CD4-positive, alpha-beta T cell treated with Interleukin-21 for 1 hour (primary cell): ENCODE measurements around the gene ATG10.
A peak's percentile ranks its signal among the peaks of the same experiment; 100 is the strongest.
"Not testable (repeated sequence)": the region's sequence is repeated elsewhere in the genome, so short reads cannot be mapped to it uniquely, and the experiment has no call there.

ENCODE experiments used
- DNase-seq: peaks from one replicate; pipeline ENCODE4 v3.0.0-alpha.2; 2020

The ATG10 gene

GRCh38 chr5:81971712-81972491 is at the start of gene ATG10:
Gene ATG10, plus strand, starts transcription at chr5:81972023. Its CDS starts 15,548 bp downstream, at chr5:81987571.
- DNase-seq, result peak; percentile 91

DNA sequence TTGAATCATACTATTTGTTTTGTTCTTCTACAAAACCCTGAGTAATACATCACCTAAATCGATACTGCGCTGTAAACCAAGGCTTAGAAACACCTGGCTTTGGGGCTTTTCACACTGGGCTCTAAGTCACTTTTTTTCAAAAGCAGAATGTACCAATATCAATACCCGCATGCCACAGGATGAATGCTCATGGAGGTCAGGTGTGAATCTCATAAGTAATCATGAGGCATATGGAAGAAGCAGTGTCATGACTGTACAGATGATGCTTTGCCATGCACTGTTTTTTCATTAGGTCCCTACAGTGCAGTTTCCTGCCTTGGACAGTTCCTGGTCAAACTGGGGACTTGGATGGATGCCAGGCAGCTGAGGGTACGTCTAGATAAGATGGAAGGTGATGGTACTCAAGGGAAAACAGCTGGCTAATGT is 49.0 kb upstream of the ATG10 start:
- no peak for DNase-seq

DNA sequence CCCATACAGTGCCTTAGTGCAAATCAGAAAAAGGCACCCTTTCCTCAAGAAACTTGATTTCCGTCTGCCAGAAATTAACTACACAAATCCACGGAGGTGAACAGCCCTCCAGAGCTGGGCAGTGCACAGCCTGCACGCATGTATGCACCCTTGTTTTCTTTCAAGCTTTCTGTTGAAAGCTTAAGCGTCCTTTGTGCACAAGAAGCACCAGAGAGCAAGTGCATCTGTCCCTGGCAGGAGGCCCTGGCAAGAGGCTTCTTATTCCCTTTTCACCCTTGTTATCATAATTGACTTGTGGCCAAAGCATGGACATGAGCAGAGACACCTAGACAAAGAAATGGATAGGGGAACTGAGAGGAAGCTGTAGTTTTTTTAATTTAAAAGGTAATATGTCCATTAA is 47.4 kb upstream of the ATG10 start:
- no peak for DNase-seq

DNA sequence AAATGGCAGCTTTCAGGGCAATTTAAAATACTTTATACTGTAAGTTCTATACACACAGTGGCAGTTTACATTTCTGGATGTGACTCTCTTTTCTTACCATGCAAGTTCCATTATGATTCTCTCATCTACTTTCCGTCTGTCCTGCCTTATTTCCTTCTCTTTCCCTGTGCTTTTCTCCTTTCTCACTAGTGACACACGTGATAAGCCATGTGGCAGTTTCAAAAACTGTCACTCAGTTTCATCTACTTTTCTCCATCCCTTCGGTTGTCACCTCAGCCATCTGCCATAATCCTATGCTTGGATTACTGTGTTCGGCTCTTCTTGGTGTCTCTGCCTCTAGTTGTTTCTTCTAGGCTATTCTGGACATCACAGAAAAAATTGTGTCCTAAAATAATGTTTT is 46.8 kb upstream of the ATG10 start:
- no peak for DNase-seq

DNA sequence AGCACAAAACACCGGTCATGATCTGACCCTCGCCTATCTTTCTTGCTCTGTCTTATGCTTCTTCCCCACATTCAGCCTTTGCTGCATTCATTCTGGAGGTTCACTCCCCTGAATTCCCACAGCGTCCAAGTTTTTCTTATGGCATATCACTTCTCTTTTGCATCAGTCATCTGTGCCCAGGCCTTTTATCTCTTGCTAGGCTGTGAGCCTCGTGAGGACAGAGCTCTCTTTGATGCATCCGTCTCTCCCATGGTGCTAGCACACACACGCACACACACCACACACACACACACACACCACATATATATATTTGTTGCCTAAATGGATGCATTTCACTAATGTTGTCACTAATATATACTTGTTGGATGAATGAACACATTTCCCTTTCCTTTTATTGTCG is 45.8 kb upstream of the ATG10 start:
- DNase-seq, result no peak

DNA sequence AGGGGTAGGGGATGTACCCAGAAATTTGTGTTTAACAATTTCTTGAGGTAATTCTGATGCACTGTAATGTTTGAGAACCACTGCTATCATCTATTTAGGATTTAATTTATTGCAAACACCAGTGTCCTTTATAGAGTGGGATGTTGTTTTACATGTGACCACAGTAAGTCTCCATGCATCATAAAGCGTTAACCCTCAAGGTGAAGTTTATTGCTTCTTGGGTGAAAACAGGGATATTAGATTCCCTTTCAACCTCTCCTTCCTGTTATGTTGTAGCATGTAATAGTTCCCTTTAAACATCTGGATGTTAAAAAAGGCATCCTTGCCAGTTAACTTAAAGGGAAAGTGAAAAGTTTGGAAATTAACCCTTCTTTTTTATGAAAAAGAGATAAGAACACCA is 35.8 kb upstream of the ATG10 start:
- DNase-seq, result no peak

- DNase-seq, result no peak
Measured at GRCh38 chr5:81936750-81937149, 35.1 kb upstream of the ATG10 start.

- no peak for DNase-seq
Measured at GRCh38 chr5:81942746-81943145, 29.1 kb upstream of the ATG10 start.

- no peak for DNase-seq
Measured at GRCh38 chr5:81948349-81948748, 23.5 kb upstream of the ATG10 start.

GRCh38 chr5:81949462-81949861 is 22.4 kb upstream of the ATG10 start:
- no peak for DNase-seq

DNA sequence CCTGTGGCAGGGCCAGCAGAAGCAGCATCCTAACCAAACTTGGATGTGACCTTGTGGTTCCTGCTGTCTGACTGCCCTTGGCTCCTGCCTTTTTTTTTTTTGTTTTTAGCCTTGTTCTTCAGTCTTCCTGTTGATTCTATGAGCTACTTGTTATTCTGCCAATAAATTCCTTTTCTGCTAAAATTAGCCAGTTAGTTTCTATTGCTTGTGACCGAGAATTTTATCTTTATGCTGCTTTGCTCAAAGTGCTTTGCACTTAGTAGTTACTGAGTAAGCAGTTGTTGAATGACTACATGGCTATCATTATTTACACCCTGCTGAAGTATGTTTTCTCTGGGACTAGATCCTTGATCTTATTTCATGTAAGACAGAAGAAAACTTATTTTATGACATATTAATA is 20.8 kb upstream of the ATG10 start:
- no peak for DNase-seq

GRCh38 chr5:81954796-81955195 is 17.0 kb upstream of the ATG10 start:
- not testable (repeated sequence) for DNase-seq

DNA sequence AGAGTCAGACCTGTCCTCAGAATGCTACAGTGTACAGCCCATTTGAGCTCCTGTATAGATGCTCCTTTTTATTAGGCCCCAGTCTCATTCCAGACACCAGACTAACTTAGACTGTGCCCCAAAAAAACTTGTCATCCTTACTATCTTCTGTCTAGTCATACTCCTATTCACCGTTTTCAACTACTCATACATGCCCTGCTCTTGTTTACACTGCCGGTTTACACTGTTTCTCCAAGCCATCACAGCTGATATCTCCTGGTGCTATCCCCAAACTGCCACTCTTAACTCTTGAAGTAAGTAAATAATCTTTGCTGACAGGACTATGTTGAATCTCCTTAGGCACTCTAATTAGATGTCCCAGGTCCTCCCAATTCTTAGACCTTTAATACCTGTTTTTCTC is 13.7 kb upstream of the ATG10 start:
- DNase-seq, result not testable (repeated sequence)

GRCh38 chr5:81961651-81962440 is 10.0 kb upstream of the ATG10 start:
- DNase-seq, result no peak

GRCh38 chr5:81963544-81963943 is 8.3 kb upstream of the ATG10 start:
- DNase-seq, result no peak

- DNase-seq, result no peak
Measured at GRCh38 chr5:81965524-81965923, 6.3 kb upstream of the ATG10 start.

DNA sequence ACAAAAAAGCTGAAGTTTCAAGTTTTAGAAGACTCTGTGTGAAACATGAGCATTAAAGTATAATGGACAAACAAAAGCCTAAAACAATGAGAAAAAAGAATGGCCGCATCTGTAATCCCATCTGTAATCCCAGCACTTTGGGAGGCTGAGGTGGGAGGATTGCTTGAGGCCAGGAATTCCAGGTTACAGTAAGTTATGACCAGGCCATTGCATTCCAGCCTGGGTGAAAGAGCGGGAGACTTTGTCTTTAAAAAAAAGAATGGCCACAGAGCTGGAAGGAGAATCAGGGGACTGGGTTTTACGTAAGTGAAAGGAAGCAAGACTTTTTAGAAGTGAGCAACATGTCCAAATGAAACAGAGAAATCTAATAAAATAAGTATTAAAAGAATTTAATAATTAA is 2.6 kb upstream of the ATG10 start:
- DNase-seq, result no peak

DNA sequence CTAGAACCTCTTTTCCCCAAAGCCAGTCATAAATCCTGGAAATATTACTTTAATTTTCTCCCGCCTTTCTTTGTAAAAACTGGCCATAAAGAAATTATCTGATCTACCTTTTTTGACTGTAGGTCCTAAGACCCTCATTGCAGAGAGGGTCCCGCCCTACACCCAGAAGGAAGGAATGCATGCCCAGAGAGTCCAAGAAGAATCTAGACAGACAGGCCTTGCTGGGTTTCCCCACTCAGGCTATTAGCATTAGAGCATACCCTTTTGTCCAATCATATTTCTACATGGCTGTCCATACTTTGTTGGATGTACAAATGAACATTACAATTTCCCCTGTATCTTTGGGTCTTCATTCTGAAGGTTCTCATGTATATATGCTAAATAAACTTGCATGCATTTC is 1.9 kb upstream of the ATG10 start:
- DNase-seq, result no peak

GRCh38 chr5:81971111-81971711 is 612 bp upstream of the ATG10 start:
- peak; percentile 64 for DNase-seq

- no peak for DNase-seq
Measured at GRCh38 chr5:81972492-81972783, 615 bp downstream of the ATG10 start.

GRCh38 chr5:81980160-81980559 is 8.3 kb downstream of the ATG10 start:
- DNase-seq, result no peak

DNA sequence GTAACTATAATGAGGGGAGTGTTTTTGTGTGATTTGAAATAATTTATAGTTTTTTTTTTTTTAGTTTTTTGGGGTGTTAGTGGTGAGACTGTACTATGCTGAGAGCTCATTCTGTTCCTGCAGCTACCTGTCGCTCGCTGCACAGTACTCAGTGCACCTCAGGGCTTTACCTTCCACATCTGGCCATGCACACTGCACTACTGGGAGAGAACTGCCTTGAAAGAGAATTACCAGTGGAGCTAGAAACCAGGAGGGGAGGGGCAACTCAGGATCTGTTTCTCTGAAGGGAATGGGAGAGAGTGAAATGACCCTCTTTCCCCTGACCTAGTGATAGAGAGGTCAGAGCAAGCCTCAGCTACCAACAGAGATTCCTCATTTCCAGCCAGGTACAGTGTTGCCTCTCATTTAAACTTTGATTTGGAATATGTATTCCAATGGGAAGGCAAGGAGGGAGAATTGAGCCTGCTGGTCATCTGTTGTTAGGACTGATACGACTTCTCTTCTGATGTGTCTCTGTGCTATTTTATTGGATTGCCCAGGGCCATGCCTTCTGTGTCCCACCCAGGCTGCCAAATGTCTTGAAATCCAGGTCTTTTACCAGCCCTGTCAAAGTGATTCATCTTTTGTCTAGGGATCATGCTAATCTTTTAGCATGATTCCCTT is 8.9 kb downstream of the ATG10 start:
- DNase-seq, result no peak

DNA sequence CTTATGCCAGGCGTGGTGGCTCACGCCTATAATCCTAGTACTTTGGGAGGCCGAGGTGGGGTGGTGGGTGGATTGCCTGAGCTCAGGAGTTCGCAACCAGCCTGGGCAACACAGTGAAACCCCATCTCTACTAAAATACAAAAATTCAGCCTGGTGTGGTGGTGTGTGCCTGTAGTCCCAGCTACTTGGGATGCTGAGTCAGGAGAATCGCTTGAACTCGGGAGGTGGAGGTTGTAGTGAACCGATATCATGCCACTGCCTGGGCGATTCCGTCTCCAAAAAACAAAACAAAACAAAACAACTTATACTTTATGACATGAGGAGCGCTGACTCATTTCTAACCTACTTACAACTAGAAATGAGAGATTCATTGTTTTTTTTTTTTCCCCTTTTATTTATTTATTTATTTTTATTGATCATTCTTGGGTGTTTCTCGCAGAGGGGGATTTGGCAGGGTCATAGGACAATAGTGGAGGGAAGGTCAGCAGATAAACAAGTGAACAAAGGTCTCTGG is 10.4 kb downstream of the ATG10 start:
- DNase-seq, result not testable (repeated sequence)
